22Rv1 (cell line): ENCODE measurements around the gene USE1.

Experiments used
- CTCF ChIP-seq: fragments of 450-650 bp; IDR thresholded peaks from 2 replicates; pipeline ENCODE4 v1.5.1; 2017; ENCODE audit warnings: mild to moderate bottlenecking
- ZFX ChIP-seq: fragments of 450-650 bp; IDR thresholded peaks from 2 replicates; pipeline ENCODE4 v1.6.1; 2017; ENCODE audit warnings: antibody characterized with exemption, borderline replicate concordance

DNA sequence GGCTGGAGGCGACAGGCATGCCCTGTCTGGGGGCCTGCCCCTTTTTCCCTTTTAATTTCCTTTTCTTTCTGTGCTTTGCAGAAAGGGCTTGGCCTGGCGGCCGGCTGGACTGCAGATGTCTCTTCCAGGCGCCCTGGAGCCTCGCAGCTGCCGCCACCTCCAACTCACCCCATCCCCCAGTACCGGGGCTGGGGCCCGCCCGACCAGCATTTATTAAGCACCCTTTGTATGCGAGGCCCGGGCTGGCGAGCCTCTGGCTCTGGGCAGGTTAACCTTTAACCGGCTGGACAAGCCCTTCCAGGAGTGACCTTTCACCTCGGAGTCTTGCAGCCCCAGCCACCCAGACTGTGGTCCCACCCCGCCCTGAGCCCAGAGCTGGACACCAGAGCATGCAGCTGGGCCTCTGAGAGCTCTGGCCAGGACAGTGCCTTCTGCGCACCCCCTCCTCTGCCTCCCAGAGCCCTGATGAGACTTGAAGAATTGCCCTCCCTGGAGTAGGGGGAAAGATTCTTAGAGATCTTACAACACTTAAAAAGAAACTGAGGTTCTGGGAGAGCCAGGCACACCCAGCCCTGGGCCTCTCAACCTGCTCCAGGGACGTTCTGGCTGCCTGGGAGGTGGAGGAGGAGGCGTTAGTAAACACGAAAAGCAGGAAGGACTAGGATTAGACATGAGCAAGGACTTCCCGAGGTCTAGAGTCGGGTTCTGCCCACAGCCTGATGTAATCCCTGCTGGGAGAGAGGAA is 31.7 kb downstream of the USE1 start:
- TF ChIP-seq CTCF (no peak), ZFX (no peak)
